Right renal pelvis (tissue), 4 donors: ENCODE results near the gene LRP8. TPM values are rescaled to one million over a fixed set of nuclear protein-coding genes. Genes with fewer than 3 reads are reported as not detected.

Experiments
- DNase-seq, 4 donors: peaks; one replicate each; pipeline ENCODE4 v3.0.0-alpha.2; 2013; ENCODE audit warnings: low read depth in 4 of 4, low spot score in 3 of 4, missing footprints in 1 of 4
- polyA plus RNA-seq, 4 donors: library from polyadenylated mRNA; unstranded; fragments of 120-200 nt; gene quantifications; one replicate each; pipeline ENCODE4 v1.2.1, GENCODE V29; 2013; ENCODE audit not compliant: insufficient read length in 4 of 4

Gene LRP8
- polyA plus RNA-seq, 4 donors = 4.8 to 6.6 (median 5.3) TPM

DNA sequence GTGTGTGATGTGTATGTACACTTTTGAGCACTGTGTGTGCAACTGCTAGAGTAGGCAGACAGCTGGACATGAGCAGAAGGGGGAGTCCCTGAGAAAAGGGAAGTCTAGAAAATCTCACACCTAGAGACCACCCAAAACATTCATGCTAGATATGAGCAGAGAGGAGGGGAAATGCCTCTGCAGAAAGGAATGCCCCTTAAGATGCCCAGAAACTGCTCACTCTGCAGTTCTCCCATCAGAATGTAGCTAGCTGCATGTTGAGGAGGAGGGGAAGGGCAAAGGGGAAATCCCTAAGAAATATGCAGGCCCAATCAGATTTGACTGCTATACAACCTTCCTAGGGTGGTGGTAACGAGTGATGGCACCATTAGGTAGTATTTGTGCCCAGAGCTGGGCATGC is 57.8 kb downstream of the LRP8 start:
- DNase-seq = no peak

DNA sequence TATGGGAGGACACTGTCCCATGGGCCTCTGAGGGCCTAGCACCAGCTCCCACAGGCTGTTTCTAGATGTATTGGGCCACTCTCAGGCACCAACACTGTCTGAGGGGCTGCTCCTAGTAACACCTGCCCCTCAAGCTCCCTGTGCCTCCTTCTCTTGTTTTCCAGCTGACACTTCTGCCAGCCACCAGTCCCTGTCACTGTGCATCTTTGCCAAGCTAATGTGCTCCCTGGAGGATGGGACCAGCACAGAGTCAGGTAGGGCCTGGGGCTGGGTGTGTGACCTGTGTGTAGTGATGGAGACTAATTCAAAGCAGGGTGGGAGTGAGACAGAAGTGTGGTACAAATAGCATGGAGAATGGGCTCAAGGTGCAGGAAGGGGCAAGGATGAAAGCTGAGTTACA is 60.1 kb downstream of the LRP8 start:
- DNase-seq = no peak

DNA sequence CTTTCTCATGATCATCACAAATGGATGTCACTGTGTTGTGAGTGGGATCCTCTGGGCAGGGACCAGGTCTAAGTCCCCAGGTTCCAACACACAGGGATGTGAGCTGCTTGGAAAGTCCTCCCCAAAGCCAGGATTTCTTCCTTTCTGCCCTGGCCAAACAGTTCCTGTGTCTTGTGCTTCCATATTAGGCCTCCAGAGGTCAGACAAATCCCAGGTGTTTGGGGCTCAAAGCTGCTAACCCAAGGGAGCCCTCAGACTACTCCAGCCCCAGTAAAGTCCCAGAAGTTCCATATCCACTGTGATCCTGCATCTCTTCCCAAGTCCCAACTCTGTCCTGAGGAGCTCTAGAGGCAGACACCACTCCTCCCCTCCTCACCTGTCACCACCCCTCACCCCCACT is 61.8 kb downstream of the LRP8 start:
- DNase-seq = no peak

DNA sequence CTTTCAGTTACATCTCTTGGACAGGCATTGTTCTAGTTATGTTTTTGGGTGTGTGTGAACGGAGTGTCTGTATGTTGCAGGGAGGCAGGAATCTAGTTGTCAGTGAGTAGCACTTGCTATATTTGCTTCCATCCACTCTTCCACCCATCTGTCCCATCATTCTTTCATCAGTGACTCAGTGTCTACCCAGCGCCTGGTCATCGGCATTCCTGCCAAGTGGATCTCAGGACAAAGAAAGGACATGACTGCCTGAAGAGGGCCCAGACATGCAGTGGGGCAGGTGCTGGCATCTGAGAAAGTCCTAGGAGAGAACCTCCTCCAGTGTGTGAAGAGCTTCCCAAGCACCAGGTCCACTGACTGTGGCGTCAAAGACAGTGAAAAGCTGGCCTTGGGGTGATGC is 62.3 kb downstream of the LRP8 start:
- DNase-seq = no peak

DNA sequence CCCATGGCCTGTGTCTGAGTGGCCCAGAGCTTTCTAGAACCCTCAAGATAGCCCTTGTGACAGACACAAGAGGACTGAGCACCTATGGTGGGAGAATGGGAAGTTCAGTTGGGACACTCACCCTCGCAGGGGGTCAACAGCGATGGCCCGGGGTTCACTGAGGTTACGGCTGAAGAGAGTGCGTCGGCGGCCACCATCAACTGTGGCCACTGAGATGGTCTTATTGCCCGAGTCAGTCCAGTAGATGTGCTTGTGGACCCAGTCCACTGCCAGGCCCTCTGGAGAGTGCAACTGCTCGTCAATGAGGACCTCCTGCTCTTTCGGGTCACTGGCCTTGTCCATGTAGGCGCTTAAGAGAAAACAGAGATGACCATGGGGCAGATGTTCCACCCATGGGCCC is 63.8 kb downstream of the LRP8 start:
- DNase-seq = no peak

DNA sequence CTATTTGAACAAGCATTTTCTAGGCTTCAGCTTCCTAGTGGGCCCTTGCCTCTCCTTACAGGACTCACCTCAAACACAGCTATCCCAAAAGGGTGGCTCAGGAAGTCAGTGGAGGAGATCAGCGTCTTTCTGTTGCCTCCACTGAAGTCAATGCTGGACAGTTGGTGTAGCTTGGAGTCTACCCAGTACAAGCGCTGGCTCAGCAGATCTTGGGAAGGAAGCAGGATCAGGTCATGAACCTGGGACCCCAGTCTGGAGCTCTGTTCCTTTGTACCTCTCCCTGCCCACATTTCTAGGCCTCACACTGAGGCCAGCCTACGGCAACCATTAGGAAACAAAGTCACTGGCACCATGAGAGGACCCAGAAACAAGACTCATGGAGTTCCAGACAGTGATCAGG is 65.9 kb downstream of the LRP8 start:
- DNase-seq = no peak

DNA sequence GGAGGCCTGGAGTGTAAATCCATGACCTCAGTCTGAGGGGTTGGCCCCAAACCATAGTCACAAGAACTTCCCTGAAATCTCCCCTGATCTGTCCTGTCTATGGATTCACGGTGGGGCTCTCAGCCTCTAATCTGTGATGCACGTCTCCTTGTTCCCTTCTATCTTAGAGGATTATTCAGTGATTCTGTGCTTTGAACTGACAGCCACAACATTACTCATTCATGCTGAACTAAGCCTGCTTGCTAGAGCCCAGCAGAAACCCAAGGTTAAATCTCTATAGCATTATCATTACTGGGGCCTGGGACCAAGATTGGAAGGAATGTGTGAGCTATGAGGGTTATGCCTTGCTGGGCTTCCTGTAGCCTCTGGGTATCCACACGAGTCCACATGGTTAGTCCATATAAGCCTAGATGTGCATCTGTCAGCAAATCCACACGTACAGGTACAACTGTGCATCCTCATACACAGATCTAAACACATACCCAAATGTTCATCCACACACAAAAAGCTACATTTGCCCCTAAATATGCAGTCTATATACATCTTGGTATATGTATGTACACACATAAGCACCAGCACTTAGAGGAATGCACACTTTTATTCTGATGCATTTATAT is 67.1 kb downstream of the LRP8 start:
- no peak for DNase-seq

DNA sequence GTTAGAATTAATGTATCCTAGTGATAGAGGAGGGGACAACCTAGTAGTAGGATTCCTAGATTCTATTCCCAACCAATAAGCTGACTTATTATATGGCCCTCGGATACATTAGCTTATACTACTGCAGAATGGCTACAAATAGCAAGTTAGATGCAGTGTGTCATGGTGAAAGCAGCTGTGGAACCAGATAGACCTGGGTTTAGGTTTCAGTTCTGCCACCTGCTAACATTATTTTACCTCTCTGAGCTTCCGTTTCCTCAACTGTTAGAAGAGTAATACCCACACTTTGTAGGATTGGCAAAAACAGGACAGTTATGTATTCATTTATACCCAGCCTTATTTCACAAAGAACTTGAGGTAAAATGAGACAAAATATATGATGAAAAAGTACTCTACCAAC is 67.9 kb downstream of the LRP8 start:
- DNase-seq = no peak

DNA sequence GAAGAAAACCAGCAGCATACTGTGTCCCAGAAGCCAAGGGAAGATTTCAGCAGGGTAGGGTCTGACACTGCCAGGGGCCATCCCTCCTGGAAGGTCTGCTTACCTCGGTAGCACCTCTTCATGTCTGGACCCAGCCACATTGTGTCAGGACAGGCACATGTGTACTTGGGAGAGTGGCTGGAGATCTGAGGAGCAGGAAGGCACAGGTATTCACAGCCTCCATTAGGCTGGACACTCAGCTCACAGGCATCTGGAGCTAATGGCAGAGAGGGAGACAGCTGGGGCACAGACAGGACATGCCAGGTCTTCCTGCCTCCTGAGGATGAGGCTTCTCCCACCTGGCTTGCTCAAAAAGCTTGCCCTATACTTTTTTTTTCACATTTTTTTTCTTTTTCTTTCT is 69.7 kb downstream of the LRP8 start:
- no peak for DNase-seq

DNA sequence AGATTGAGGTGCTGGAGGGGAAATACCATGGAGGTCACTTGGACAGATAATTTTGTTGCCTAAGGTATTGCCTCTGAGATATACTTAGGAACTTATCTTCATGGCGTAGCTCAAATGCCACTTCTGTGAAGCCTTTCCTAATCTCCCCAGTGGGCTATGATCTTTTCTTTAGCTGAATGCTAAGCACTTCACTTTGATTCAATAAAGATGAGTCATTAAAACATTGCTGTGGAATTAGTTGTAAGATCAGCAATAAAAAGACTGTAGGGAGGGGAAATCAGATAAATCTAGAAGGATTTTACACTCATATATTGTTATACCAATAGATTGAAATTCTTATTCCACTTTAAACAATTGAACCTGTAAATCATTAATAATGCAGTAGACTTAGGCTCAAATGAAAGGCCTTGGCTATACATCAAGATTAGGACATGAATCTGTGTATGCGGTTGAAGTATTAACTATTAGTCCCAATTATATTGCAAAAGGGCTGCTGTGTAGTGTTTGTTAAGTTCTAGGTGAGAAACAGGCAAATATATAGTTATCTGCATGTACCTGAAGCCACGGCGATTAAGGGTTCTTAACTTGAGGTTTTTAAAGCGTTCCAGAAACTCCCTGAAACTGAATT is 70.3 kb downstream of the LRP8 start:
- DNase-seq = no peak

DNA sequence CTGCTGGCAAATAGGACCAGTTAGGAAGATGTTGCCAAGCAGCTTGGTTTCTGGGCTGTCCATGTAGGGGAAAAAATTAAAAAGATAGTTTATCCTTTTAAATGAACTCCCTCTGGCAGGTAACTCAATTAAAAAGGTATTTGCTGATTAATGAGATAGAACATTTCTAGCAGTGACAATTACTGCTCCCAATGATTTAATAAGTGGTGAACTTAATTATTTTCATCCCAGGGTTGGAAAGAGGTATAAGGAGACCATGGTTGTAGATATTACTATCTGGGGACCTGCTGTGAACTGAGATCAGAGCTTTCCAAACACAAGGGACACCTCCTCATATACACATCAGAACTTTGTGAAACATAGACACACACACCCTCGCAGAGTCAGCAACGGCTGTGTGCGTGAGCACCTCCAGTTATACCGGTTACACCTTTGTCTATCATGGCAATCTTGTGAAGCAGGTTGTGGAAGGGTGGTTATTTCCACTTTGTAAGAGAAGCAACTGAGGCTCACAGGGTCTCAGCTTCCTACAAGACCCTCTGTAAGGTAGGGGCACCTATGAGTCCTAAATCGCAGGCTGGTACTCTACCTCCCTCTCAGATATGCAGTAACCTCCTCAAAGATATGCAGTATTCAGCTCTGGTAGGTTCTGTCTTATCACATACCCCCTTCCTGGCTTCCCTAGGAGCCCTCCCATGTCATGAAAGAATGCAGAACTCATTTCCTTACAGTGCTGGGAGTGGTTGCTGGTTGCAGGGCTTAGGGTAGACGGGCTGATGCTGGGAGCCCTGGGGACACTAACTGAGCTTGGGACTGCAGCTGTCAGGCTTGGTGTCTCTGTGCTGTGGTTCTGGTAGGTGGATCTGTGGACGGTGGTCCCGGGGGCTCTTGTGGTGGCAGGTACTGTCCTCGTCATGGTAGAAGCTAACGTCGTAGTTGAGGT is 71.1 kb downstream of the LRP8 start:
- no peak for DNase-seq

DNA sequence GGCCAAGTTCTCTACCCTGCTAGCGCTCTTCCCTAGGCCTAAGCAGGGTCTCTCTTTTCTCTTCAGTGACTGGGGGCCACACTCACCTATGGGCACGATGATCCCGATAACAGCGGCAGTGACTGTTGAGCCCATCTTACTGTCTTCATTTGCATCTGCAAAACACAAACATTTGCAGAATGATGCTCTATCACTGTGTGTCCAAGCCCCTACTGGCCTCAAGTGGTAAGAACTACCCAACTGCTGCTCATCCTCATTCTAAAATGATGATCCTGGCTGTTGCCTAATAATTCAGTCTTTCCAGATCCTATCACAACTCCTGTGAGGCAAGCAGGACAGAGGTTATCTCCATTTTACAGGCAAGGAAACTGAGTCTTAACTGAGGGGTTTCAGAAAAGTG is 72.8 kb downstream of the LRP8 start:
- no peak for DNase-seq

DNA sequence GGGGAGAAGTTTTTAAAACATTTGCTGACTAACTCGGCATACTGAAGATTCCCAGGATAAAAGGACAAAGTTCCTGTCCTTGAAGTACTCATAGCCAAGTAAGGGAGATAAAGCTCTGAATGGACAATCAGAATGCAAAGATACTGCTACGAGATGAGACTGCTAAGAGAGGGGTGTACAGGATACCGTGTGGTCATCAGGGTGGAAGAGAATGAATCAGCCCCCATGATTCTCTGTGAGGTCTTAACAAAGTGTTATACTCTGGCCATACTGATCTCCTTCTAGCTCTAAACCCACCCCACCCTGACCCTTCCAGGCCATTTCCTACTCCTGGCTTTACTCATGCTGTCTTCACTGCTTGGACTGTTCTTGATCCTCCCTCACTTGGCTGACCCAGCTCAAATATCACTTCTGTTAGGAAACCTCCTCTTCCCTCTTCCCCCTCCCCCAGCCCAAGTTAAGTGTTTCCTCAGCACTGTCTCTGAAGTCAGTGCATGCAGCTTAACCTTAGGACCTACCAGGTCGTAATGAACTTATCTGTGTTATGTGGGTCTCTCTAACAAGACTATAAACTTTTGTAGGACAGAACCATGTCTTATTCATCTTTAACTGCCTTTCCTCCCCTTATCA is 73.7 kb downstream of the LRP8 start:
- DNase-seq = no peak

DNA sequence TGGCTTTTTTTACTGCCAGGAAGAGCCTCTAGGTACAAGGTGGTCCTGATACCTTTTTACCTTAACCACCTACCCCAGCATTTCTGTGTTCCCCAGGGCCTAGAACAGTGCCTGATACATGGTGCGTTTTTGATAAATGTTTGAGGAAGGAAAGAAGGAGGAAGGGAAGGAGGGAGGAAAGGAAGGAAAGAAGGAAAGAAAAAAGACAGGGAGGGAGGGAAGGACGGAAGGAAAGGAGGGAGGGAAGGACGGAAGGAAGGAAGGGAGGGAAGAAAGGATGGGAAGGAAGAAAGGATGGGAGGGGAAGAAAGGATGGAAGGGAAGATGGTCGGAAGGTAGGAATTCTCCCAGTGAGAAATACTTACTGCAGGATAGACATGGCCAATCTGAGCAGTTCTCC is 77.5 kb downstream of the LRP8 start:
- no peak for DNase-seq

DNA sequence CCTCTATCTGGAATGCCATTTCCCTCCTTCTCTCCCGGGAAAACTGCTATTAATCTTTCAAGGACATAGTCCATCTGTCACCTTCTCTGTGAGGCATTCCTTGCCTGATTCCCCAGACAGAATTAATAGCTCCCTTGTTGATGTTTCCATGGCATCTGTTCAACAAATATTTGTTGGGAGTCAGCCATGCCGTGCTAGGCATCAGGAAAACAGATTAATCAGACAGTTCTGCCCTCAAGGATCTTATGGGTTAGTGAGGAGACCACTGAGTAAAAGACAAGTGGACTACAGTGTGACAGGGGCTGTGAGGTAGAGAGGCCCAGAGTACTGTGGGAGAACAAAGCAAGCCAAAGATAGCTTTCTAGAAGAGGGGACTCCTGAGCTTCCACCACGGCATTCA is 78.2 kb downstream of the LRP8 start:
- no peak for DNase-seq

DNA sequence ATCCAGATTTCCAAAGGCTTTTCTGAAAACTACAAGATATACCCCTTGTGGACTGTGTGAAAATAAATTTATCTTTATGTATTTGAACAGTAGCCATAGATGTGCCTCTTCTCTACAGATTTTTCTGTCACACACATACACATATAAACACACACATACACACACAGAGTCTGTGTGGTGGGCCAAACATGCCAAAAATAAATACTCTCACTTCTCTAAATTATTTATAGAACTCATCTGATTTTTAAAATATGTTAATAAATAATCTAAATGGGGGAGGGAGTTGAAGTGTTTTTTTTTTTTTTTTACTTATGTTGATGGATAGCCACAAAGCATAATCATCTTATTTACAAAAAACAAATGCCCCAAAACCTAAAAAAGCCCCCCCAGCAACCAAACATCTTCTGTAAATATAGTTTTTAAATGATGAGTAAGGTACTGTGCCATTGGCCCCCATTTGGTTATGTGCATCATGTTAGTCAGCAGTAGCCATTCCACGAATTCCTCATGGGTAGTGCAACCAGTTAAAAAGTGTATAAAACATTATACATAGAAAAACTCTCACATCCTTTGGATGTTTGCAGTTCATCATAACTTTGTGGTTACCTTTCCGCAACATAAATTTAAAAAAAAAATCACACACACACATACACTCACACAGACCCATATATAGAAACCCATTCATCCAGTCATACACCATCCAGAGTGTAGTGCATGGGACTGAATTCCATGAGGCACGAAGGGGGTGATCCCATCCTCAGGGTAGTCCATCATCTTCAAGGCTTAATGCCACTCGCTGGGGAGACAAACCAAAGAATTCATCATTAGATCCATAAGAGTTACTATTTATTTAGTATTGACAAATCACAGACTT is 81.4 kb downstream of the LRP8 start:
- no peak for DNase-seq

DNA sequence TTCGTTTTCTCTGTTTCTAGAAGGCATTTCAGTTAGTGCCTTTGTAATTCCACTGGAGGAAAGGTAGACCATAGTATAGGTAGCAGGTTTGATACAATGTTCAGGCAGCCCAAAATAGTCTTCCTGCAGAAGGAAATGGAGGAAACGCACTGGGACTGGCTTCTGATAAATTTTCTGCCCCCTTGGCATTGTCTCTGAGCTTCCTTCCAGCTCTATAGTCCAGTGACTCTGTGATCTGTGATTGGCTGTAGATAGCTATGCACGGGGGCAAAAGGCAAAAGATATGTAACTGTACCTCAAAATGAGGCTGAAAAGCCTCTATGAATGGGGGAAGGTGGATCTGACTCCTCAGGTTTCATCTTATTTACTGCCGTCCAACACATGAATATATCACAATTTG is 83.7 kb downstream of the LRP8 start:
- DNase-seq = no peak

DNA sequence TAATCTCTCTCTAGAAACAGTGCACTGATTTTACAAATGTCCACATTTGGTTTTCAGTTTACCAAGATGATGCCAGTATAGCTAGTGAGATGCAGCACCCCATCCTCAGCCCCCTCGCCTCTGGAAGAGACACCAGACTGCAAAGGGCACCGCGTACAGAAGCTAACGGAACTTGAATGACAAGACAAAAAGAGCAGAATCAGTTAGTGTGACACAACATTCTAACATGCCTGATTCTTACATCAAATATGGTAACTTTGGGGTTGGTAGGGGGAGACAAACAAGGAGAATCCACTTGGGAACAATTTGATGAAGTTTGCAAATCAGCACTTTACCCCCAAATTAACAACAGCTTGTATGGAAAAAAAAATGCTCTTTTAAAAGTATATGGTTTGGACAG is 85.5 kb downstream of the LRP8 start:
- no peak for DNase-seq

DNA sequence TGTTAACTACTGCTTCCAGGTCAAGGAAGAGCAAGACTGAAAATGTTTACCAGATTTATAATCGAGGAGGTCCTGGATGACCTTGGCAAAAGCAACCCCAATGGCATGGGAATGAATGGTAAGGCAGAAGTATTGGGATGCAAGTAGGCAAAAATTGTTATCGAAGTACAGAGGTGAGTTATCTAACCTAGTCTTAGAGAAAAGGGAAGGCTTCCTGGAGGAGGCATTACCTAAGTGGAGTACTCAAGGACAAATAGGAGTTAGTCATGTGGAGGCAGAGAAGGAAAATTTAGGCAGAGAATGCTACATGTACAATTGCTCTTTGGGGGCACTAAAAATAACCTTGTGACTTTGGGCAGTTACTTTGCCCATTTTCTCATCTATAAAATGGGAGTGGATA is 86.0 kb downstream of the LRP8 start:
- no peak for DNase-seq
